HFF-Myc (cell line): ENCODE measurements around the gene ULK2.
"Not testable (repeated sequence)": the region's sequence is repeated elsewhere in the genome, so short reads cannot be mapped to it uniquely, and the experiment has no call there.

Experiments used
- DNase-seq: peaks from one replicate; pipeline ENCODE4 v3.0.0-alpha.2; 2011; ENCODE audit warnings: low read depth; ENCODE audit errors: extremely low read depth
- H3K4me3 ChIP-seq: replicated peaks from 2 replicates; pipeline ENCODE4 v1.5.1; 2011; ENCODE audit warnings: low read depth, mild to moderate bottlenecking, control low read depth, low read length
- CTCF ChIP-seq: IDR thresholded peaks from 2 replicates; pipeline ENCODE4 v1.5.1; 2012; ENCODE audit warnings: mild to moderate bottlenecking, low read depth, low read length, control low read depth; ENCODE audit errors: missing control alignments

The ULK2 gene

GRCh38 chr17:19865021-19865420 is 2.7 kb downstream of the ULK2 start:
- TF ChIP-seq CTCF = no peak
- DNase-seq = no peak
- H3K4me3 ChIP-seq = no peak overlapping the region

- not testable (repeated sequence) for H3K4me3 ChIP-seq, DNase-seq
Observed at GRCh38 chr17:19860647-19861177, 7.0 kb downstream of the ULK2 start.

GRCh38 chr17:19857640-19858039 is 10.1 kb downstream of the ULK2 start:
- no peak overlapping the region for H3K4me3 ChIP-seq
- no peak for DNase-seq
- TF ChIP-seq CTCF = no peak

- no peak for DNase-seq
- H3K4me3 ChIP-seq = no peak overlapping the region
- TF ChIP-seq CTCF = no peak
Observed at GRCh38 chr17:19833914-19834313, 33.8 kb downstream of the ULK2 start.

GRCh38 chr17:19830061-19830460 is 37.7 kb downstream of the ULK2 start:
- H3K4me3 ChIP-seq = no peak overlapping the region
- DNase-seq = no peak
- no peak for TF ChIP-seq CTCF

- H3K4me3 ChIP-seq = no peak overlapping the region
- peak; percentile 12 for DNase-seq
- peak; percentile 38 for TF ChIP-seq CTCF
Observed at GRCh38 chr17:19812407-19812806, 55.3 kb downstream of the ULK2 start.

GRCh38 chr17:19805006-19805405 is 62.7 kb downstream of the ULK2 start:
- no peak for DNase-seq
- TF ChIP-seq CTCF = no peak
- H3K4me3 ChIP-seq = no peak overlapping the region
